ENCODE data around the gene FBXW5. TPM values are rescaled to one million over a fixed set of nuclear protein-coding genes. Genes with fewer than 3 reads are reported as not detected.

The FBXW5 gene
- total and polyA plus RNA-seq, 2 experiments from 2014 or later, result 27.0 to 111 TPM

DNA sequence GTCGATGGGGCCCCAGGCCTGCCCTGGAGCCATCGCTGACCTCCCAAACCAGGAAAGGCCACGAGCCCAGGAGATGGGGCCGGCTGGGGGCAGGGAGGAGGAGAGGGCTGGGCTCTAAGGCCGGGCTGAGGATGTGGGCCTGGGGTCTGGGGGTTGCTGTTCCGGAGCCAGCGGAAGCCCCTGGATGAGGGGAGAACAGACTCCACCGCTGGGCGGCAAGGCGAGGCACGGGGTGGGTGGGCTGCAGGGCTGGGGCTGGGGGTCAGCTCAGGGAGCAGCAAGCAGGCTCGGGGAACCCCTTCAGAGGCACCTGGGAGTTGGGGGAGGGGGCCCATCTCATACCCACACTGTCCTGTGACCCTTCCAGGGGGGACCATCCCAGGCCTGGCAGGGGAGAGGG lies 19.2 kb upstream of the FBXW5 start (continued):
- no peak for TF ChIP-seq ZNF462 (CRISPR knock-in tag; IDR thresholded peaks at IDR 0.05)
- no peak for TF ChIP-seq POLR2AphosphoS5 (IDR thresholded peaks at IDR 0.05; ENCODE audit: low read depth)
- TF ChIP-seq ZNF331 (CRISPR knock-in tag; IDR thresholded peaks at IDR 0.05; ENCODE audit: low read depth), result no peak
- no peak for TF ChIP-seq JUNB (IDR thresholded peaks at IDR 0.05; ENCODE audit: unreplicated experiment)

DNA sequence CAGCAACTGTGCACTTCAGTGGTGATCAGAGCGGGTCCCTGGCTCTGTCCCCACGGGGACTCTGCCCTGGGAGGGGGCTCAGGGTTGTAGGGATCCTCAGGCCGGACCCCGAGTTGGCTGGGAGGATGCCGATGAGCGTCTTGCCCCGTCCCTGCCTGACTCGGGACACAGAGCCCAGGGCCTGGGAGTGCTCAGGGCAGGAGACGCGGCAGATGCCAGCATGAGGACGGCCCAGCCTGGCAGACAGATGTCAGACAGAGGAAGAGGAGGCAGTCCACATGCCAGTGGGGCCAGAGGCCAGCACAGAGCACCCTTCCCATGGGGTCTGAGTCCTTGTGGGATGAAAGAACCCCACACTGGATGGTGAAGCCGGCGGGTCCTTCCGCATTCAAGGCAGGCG lies 18.8 kb upstream of the FBXW5 start:
- H2AFZ ChIP-seq, result no peak overlapping the region
- Mint-ChIP-seq H3K4me1 (peaks cover 9% of the 10 kb centered on the region), H3K27ac (0 out of 2 replicates have a peak overlapping the region, but pooled peaks have one; percentile 67), H3K27me3 (ENCODE audit: insufficient read depth, low read depth, poor library complexity) (peaks cover 7% of the 10 kb centered on the region), H3K36me3 (ENCODE audit: low read depth) (no peaks in the 10 kb centered on the region), H3K9me3 (no peaks in the 10 kb centered on the region; the same call in 2 of the 3 replicates), H3K4me3 (no peak overlapping the region)
- DNase-seq (ENCODE audit: low spot score) (no peak), ATAC-seq (no peak)
- H3K4me2 ChIP-seq, result no peak overlapping the region
- H3K9me2 ChIP-seq (ENCODE audit: insufficient read depth), result no peaks in the 10 kb centered on the region
- no peaks in the 10 kb centered on the region for H3F3A ChIP-seq (replicated peaks; ENCODE audit: low read depth)
- no peaks in the 10 kb centered on the region for H4K20me1 ChIP-seq (replicated peaks; ENCODE audit: insufficient read depth)
- no peaks in the 10 kb centered on the region for H3K27me3 ChIP-seq (ENCODE audit: insufficient read depth)
- no peak overlapping the region for H3K4me3 ChIP-seq
- no peaks in the 10 kb centered on the region for H3K36me3 ChIP-seq (ENCODE audit: insufficient read depth)
- H3K4me1 ChIP-seq (ENCODE audit: insufficient read depth), result peaks cover 9% of the 10 kb centered on the region
- TF ChIP-seq ETS1 (IDR thresholded peaks at IDR 0.05) (no peak), ZNF331 (CRISPR knock-in tag; IDR thresholded peaks at IDR 0.05; ENCODE audit: low read depth) (no peak), ZNF114 (CRISPR knock-in tag; IDR thresholded peaks at IDR 0.05) (no peak), EZH2phosphoT487 (IDR thresholded peaks at IDR 0.05; ENCODE audit: unreplicated experiment) (no peak), CREB1 (CRISPR knock-in tag; IDR thresholded peaks at IDR 0.05; ENCODE audit: low read depth) (no peak), EZH2 (IDR thresholded peaks at IDR 0.05; ENCODE audit: low read depth, unreplicated experiment) (no peak)
- TF ChIP-seq, protein P1, sequence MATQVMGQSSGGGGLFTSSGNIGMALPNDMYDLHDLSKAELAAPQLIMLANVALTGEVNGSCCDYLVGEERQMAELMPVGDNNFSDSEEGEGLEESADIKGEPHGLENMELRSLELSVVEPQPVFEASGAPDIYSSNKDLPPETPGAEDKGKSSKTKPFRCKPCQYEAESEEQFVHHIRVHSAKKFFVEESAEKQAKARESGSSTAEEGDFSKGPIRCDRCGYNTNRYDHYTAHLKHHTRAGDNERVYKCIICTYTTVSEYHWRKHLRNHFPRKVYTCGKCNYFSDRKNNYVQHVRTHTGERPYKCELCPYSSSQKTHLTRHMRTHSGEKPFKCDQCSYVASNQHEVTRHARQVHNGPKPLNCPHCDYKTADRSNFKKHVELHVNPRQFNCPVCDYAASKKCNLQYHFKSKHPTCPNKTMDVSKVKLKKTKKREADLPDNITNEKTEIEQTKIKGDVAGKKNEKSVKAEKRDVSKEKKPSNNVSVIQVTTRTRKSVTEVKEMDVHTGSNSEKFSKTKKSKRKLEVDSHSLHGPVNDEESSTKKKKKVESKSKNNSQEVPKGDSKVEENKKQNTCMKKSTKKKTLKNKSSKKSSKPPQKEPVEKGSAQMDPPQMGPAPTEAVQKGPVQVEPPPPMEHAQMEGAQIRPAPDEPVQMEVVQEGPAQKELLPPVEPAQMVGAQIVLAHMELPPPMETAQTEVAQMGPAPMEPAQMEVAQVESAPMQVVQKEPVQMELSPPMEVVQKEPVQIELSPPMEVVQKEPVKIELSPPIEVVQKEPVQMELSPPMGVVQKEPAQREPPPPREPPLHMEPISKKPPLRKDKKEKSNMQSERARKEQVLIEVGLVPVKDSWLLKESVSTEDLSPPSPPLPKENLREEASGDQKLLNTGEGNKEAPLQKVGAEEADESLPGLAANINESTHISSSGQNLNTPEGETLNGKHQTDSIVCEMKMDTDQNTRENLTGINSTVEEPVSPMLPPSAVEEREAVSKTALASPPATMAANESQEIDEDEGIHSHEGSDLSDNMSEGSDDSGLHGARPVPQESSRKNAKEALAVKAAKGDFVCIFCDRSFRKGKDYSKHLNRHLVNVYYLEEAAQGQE (IDR thresholded peaks at IDR 0.05; ENCODE audit: unreplicated experiment), result no peak
- no peaks in the 10 kb centered on the region for H3K79me2 ChIP-seq (replicated peaks; ENCODE audit: insufficient read depth)
- H3K27ac ChIP-seq (ENCODE audit: low read depth), result no peak overlapping the region
